COLO668 (cell line): ENCODE data around the gene PLPPR1.

Experiments
- DNase-seq: peaks from one replicate; lab custom pipeline; 2025; ENCODE audit not compliant: unreplicated experiment; lab: John Stamatoyannopoulos, UW

PLPPR1 gene

GRCh38 chr9:101028346-101029314, at the start of gene PLPPR1:
Gene PLPPR1, plus strand, starts transcription at chr9:101028727.
- peak; percentile 48 for DNase-seq

- no peak for DNase-seq
These were observed 38.8 kb upstream of the PLPPR1 start for GRCh38 chr9:100989731-100990130.

GRCh38 chr9:100990605-100991381, 37.7 kb upstream of the PLPPR1 start:
- DNase-seq: no peak

GRCh38 chr9:100992632-100993031, 35.9 kb upstream of the PLPPR1 start:
- DNase-seq: no peak

GRCh38 chr9:100999906-101000544, 28.5 kb upstream of the PLPPR1 start:
- no peak for DNase-seq

GRCh38 chr9:101005246-101005645, 23.3 kb upstream of the PLPPR1 start:
- DNase-seq: no peak

- DNase-seq: no peak
These were observed 14.0 kb upstream of the PLPPR1 start for GRCh38 chr9:101014566-101014965.

- no peak for DNase-seq
These were observed 10.1 kb upstream of the PLPPR1 start for GRCh38 chr9:101018467-101018866.

- DNase-seq: no peak
These were observed 5.8 kb upstream of the PLPPR1 start for GRCh38 chr9:101022704-101023103.

- no peak for DNase-seq
These were observed 2.6 kb upstream of the PLPPR1 start for GRCh38 chr9:101025940-101026339.

GRCh38 chr9:101026824-101027223, 1.7 kb upstream of the PLPPR1 start:
- DNase-seq: no peak

GRCh38 chr9:101027236-101027635, 1.3 kb upstream of the PLPPR1 start:
- no peak for DNase-seq

- no peak for DNase-seq
These were observed 688 bp upstream of the PLPPR1 start for GRCh38 chr9:101027733-101028345.

GRCh38 chr9:101029315-101030085, 973 bp downstream of the PLPPR1 start:
- DNase-seq: no peak

GRCh38 chr9:101030086-101030391, 1.5 kb downstream of the PLPPR1 start:
- no peak for DNase-seq

GRCh38 chr9:101032426-101032825, 3.9 kb downstream of the PLPPR1 start:
- no peak for DNase-seq

GRCh38 chr9:101034222-101034621, 5.7 kb downstream of the PLPPR1 start:
- DNase-seq: no peak

- no peak for DNase-seq
These were observed 6.6 kb downstream of the PLPPR1 start for GRCh38 chr9:101035098-101035497.

- no peak for DNase-seq
These were observed 8.9 kb downstream of the PLPPR1 start for GRCh38 chr9:101037430-101037829.

- DNase-seq: no peak
These were observed 10.0 kb downstream of the PLPPR1 start for GRCh38 chr9:101038488-101038887.
